Measurements from ENCODE around the gene PGGHG.
"Not testable (repeated sequence)": the region's sequence is repeated elsewhere in the genome, so short reads cannot be mapped to it uniquely, and the experiment has no call there.

PGGHG gene

GRCh38 chr11:329886-330253 is 40.9 kb downstream of the PGGHG start:
- no peak for DNase-seq (ENCODE audit: low read depth in 2 of 2)

- no peak for DNase-seq (ENCODE audit: low read depth in 2 of 2)
These were observed 41.4 kb downstream of the PGGHG start for GRCh38 chr11:330307-330693.

GRCh38 chr11:330694-331357 is 41.9 kb downstream of the PGGHG start:
- DNase-seq (ENCODE audit: low read depth in 2 of 2): no peak

GRCh38 chr11:331358-332060 is 42.6 kb downstream of the PGGHG start:
- no peak for DNase-seq (ENCODE audit: low read depth in 2 of 2)

GRCh38 chr11:332651-333480 is 43.9 kb downstream of the PGGHG start:
- DNase-seq (ENCODE audit: low read depth in 2 of 2): no peak

GRCh38 chr11:333616-334263 is 44.8 kb downstream of the PGGHG start:
- DNase-seq (ENCODE audit: low read depth in 2 of 2): not testable (repeated sequence)

GRCh38 chr11:334264-334994 is 45.5 kb downstream of the PGGHG start:
- no peak for DNase-seq (ENCODE audit: low read depth in 2 of 2)

GRCh38 chr11:335779-336658 is 47.1 kb downstream of the PGGHG start:
- no peak for DNase-seq (ENCODE audit: low read depth in 2 of 2)

GRCh38 chr11:336659-337198 is 47.8 kb downstream of the PGGHG start:
- no peak for DNase-seq (ENCODE audit: low read depth in 2 of 2)

GRCh38 chr11:337711-338110 is 48.8 kb downstream of the PGGHG start:
- no peak for DNase-seq (ENCODE audit: low read depth in 2 of 2)

- no peak for DNase-seq (ENCODE audit: low read depth in 2 of 2)
These were observed 51.0 kb downstream of the PGGHG start for GRCh38 chr11:339963-340362.

GRCh38 chr11:340539-341512 is 51.9 kb downstream of the PGGHG start:
- no peak for DNase-seq (ENCODE audit: low read depth in 2 of 2)

- no peak for DNase-seq (ENCODE audit: low read depth in 2 of 2)
These were observed 53.4 kb downstream of the PGGHG start for GRCh38 chr11:342328-342727.

- no peak for DNase-seq (ENCODE audit: low read depth in 2 of 2)
These were observed 56.1 kb downstream of the PGGHG start for GRCh38 chr11:344836-345578.
